PFSK-1 (cell line): ENCODE data around the gene WDFY2.

Experiments used
- FOXP2 ChIP-seq: optimal IDR thresholded peaks from 2 replicates; pipeline ENCODE3; 2011; ENCODE audit warnings: borderline replicate concordance, control low read depth, inconsistent platforms; ENCODE audit not compliant: insufficient read depth; ENCODE audit errors: extremely low read length, extremely low read depth
- POLR2AphosphoS5 ChIP-seq: IDR thresholded peaks from 2 replicates; pipeline ENCODE4 v1.6.1; 2012; ENCODE audit warnings: low read depth, mild to moderate bottlenecking, control low read depth, low read length, moderate library complexity
- REST ChIP-seq, 2 experiments: IDR thresholded peaks; 2 replicates each; pipeline versions ENCODE4 v1.6.1 to v1.8.0; 2011 to 2012; ENCODE audit warnings: low read depth in 2 of 2, low read length in 2 of 2, control low read depth in 1 of 2, inconsistent platforms in 1 of 2, mild to moderate bottlenecking in 1 of 2, moderate library complexity in 1 of 2; ENCODE audit not compliant: insufficient read depth in 1 of 2
- SIN3A ChIP-seq: IDR thresholded peaks from 2 replicates; pipeline ENCODE4 v1.6.1; 2012; ENCODE audit warnings: mild to moderate bottlenecking, low read length, moderate library complexity, borderline replicate concordance; ENCODE audit not compliant: insufficient read depth
- TAF1 ChIP-seq: IDR thresholded peaks from 2 replicates; pipeline ENCODE4 v1.6.1; 2012; ENCODE audit warnings: low read length, control low read depth, borderline replicate concordance; ENCODE audit not compliant: insufficient read depth

The WDFY2 gene

GRCh38 chr13:51697181-51697580 is 112.9 kb downstream of the WDFY2 start:
- TF ChIP-seq FOXP2 (no peak), POLR2AphosphoS5 (no peak), SIN3A (no peak), TAF1 (no peak), REST (IDR thresholded peaks at IDR 0.05; ENCODE audit: insufficient read depth in 1 of 2, low read depth in 2 of 2, low read length in 2 of 2) (no peak)

GRCh38 chr13:51697855-51698254 is 113.6 kb downstream of the WDFY2 start:
- no peak for TF ChIP-seq SIN3A
- TF ChIP-seq POLR2AphosphoS5 = no peak
- TF ChIP-seq REST (IDR thresholded peaks at IDR 0.05; ENCODE audit: insufficient read depth in 1 of 2, low read depth in 2 of 2, low read length in 2 of 2) = no peak
- no peak for TF ChIP-seq FOXP2
- TF ChIP-seq TAF1 = no peak

GRCh38 chr13:51698352-51698751 is 114.1 kb downstream of the WDFY2 start:
- TF ChIP-seq FOXP2 (no peak), SIN3A (no peak), REST (IDR thresholded peaks at IDR 0.05; ENCODE audit: insufficient read depth in 1 of 2, low read depth in 2 of 2, low read length in 2 of 2) (no peak), POLR2AphosphoS5 (no peak), TAF1 (no peak)

GRCh38 chr13:51704399-51705313 is 120.4 kb downstream of the WDFY2 start:
- TF ChIP-seq POLR2AphosphoS5 = no peak
- no peak for TF ChIP-seq FOXP2
- no peak for TF ChIP-seq TAF1
- TF ChIP-seq SIN3A = no peak
- no peak for TF ChIP-seq REST (IDR thresholded peaks at IDR 0.05; ENCODE audit: insufficient read depth in 1 of 2, low read depth in 2 of 2, low read length in 2 of 2)
